ENCODE results near the gene RNASEH1.
A peak's percentile ranks its signal among the peaks of the same experiment; 100 is the strongest.
"Not testable (repeated sequence)": the region's sequence is repeated elsewhere in the genome, so short reads cannot be mapped to it uniquely, and the experiment has no call there.

RNASEH1 gene

GRCh38 chr2:3581367-3582262 is 23.5 kb upstream of the RNASEH1 start:
- Histone ChIP-seq H3F3A (ENCODE audit: control insufficient read depth, insufficient read depth) (peaks cover 74% of the 10 kb centered on the region), H3K9me3 (ENCODE audit: control insufficient read depth, insufficient read depth, low read length) (no peaks in the 10 kb centered on the region), H3K4me2 (ENCODE audit: low read length) (no peak overlapping the region), H3K4me1 (ENCODE audit: control insufficient read depth, low read length) (peaks cover 30% of the 10 kb centered on the region), H3K4me3 (ENCODE audit: low read length) (no peak overlapping the region), H3K79me2 (ENCODE audit: control insufficient read depth, low read length) (peaks cover 44% of the 10 kb centered on the region), H3K36me3 (ENCODE audit: control insufficient read depth, low read length) (peaks cover 78% of the 10 kb centered on the region), H3K9me2 (replicated peaks; ENCODE audit: control insufficient read depth, low read length) (no peaks in the 10 kb centered on the region), H4K20me1 (ENCODE audit: control insufficient read depth, insufficient read depth, low read depth, low read length) (peaks cover 35% of the 10 kb centered on the region), H3K27ac (ENCODE audit: low read depth, low read length) (no peak overlapping the region), H3K27me3 (ENCODE audit: control insufficient read depth, low read length) (no peaks in the 10 kb centered on the region)
- no peak for TF ChIP-seq EZH2phosphoT487 (IDR thresholded peaks at IDR 0.05; ENCODE audit: borderline replicate concordance, low read length)
- TF ChIP-seq, protein P1, sequence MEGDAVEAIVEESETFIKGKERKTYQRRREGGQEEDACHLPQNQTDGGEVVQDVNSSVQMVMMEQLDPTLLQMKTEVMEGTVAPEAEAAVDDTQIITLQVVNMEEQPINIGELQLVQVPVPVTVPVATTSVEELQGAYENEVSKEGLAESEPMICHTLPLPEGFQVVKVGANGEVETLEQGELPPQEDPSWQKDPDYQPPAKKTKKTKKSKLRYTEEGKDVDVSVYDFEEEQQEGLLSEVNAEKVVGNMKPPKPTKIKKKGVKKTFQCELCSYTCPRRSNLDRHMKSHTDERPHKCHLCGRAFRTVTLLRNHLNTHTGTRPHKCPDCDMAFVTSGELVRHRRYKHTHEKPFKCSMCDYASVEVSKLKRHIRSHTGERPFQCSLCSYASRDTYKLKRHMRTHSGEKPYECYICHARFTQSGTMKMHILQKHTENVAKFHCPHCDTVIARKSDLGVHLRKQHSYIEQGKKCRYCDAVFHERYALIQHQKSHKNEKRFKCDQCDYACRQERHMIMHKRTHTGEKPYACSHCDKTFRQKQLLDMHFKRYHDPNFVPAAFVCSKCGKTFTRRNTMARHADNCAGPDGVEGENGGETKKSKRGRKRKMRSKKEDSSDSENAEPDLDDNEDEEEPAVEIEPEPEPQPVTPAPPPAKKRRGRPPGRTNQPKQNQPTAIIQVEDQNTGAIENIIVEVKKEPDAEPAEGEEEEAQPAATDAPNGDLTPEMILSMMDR (IDR thresholded peaks at IDR 0.05; ENCODE audit: low read depth, low read length, poor library complexity, severe bottlenecking), result no peak

DNA sequence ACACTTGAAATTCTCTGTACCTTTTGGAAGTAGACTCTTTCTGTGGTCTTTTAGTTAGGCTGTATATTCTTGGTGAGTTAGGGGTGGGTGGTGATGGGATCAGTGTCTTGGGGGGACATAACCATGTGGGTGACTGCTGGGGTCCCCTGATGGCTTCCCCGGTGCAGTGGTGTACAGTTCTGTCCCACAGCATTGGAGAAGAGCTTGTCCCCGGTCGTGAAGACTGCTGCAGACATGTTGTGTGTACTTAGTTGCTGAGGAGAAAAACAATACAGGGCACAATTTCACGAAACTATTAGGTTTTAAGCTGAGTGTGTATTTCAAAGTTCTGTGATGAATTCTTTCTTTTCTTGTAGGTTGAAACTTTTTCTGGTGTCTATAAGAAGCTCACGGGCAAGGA is 22.3 kb upstream of the RNASEH1 start:
- TF ChIP-seq, protein P1 (IDR thresholded peaks at IDR 0.05; ENCODE audit: low read depth, low read length, poor library complexity, severe bottlenecking), result no peak
- no peak for TF ChIP-seq EZH2phosphoT487 (IDR thresholded peaks at IDR 0.05; ENCODE audit: borderline replicate concordance, low read length)
- peaks cover 55% of the 10 kb centered on the region for H3K79me2 ChIP-seq (ENCODE audit: control insufficient read depth, low read length)
- peaks cover 36% of the 10 kb centered on the region for H3K4me1 ChIP-seq (ENCODE audit: control insufficient read depth, low read length)
- peaks cover 44% of the 10 kb centered on the region for H4K20me1 ChIP-seq (ENCODE audit: control insufficient read depth, insufficient read depth, low read depth, low read length)
- peaks cover 83% of the 10 kb centered on the region for H3F3A ChIP-seq (ENCODE audit: control insufficient read depth, insufficient read depth)
- H3K9me3 ChIP-seq (ENCODE audit: control insufficient read depth, insufficient read depth, low read length), result no peaks in the 10 kb centered on the region
- peaks cover 90% of the 10 kb centered on the region for H3K36me3 ChIP-seq (ENCODE audit: control insufficient read depth, low read length)
- H3K4me3 ChIP-seq (ENCODE audit: low read length), result no peak overlapping the region
- H3K4me2 ChIP-seq (ENCODE audit: low read length), result no peak overlapping the region
- H3K27me3 ChIP-seq (ENCODE audit: control insufficient read depth, low read length), result no peaks in the 10 kb centered on the region
- no peak overlapping the region for H3K27ac ChIP-seq (ENCODE audit: low read depth, low read length)
- no peaks in the 10 kb centered on the region for H3K9me2 ChIP-seq (replicated peaks; ENCODE audit: control insufficient read depth, low read length)

DNA sequence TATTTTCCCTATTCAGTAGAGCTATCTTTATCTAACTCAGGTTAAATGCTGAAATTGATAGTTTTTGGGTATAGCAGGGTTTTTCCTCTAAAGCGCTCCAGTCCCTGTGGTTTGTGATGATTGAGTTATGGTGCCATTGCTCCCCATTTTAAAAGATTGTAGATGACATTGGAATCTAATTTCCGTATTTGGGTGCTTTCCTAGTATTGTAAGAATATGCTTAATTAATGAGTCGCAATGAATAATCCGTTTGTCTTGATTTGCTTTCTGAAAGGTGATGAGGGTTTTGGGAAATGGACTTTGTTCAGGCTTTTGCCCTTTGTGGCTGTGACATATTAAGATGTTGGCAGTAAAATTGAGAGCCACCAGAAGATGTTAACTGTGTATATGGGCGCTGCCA is 20.9 kb upstream of the RNASEH1 start:
- Histone ChIP-seq H3F3A (ENCODE audit: control insufficient read depth, insufficient read depth) (peaks cover 77% of the 10 kb centered on the region), H3K9me2 (replicated peaks; ENCODE audit: control insufficient read depth, low read length) (no peaks in the 10 kb centered on the region), H3K4me2 (ENCODE audit: low read length) (peak overlapping the region; percentile 93), H3K79me2 (ENCODE audit: control insufficient read depth, low read length) (peaks cover 67% of the 10 kb centered on the region), H3K9me3 (ENCODE audit: control insufficient read depth, insufficient read depth, low read length) (no peaks in the 10 kb centered on the region), H4K20me1 (ENCODE audit: control insufficient read depth, insufficient read depth, low read depth, low read length) (peaks cover 44% of the 10 kb centered on the region), H3K4me3 (ENCODE audit: low read length) (peak overlapping the region; percentile 100), H3K4me1 (ENCODE audit: control insufficient read depth, low read length) (peaks cover 43% of the 10 kb centered on the region), H3K27ac (ENCODE audit: low read depth, low read length) (no peak overlapping the region), H3K27me3 (ENCODE audit: control insufficient read depth, low read length) (no peaks in the 10 kb centered on the region), H3K36me3 (ENCODE audit: control insufficient read depth, low read length) (peaks cover 88% of the 10 kb centered on the region)
- TF ChIP-seq, protein P1 (IDR thresholded peaks at IDR 0.05; ENCODE audit: low read depth, low read length, poor library complexity, severe bottlenecking), result no peak
- no peak for TF ChIP-seq EZH2phosphoT487 (IDR thresholded peaks at IDR 0.05; ENCODE audit: borderline replicate concordance, low read length)

DNA sequence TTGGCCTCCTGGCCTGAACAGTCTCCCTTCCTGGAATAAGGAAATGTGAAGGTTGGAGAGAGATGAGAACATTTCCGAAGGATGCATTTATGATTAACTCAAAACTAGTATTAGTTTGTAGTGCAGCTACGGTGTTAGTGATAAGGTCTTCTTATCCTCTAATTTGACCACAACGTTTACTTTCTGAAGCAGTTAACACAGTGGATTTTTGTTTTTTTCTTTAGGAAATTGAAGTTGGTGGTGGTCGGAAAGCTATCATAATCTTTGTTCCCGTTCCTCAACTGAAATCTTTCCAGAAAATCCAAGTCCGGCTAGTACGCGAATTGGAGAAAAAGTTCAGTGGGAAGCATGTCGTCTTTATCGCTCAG is 18.1 kb upstream of the RNASEH1 start:
- peaks cover 61% of the 10 kb centered on the region for H3K36me3 ChIP-seq (ENCODE audit: control insufficient read depth, low read length)
- peaks cover 39% of the 10 kb centered on the region for H4K20me1 ChIP-seq (ENCODE audit: control insufficient read depth, insufficient read depth, low read depth, low read length)
- H3K9me3 ChIP-seq (ENCODE audit: control insufficient read depth, insufficient read depth, low read length); H3K27me3 ChIP-seq (ENCODE audit: control insufficient read depth, low read length); H3K9me2 ChIP-seq (replicated peaks; ENCODE audit: control insufficient read depth, low read length): not testable (repeated sequence)
- H3K79me2 ChIP-seq (ENCODE audit: control insufficient read depth, low read length), result peaks cover 67% of the 10 kb centered on the region
- peak overlapping the region; percentile 70 for H3K27ac ChIP-seq (ENCODE audit: low read depth, low read length)
- H3K4me3 ChIP-seq (ENCODE audit: low read length), result peak overlapping the region; percentile 100
- H3K4me2 ChIP-seq (ENCODE audit: low read length), result peak overlapping the region; percentile 93
- H3F3A ChIP-seq (ENCODE audit: control insufficient read depth, insufficient read depth), result peaks cover 61% of the 10 kb centered on the region
- peaks cover 54% of the 10 kb centered on the region for H3K4me1 ChIP-seq (ENCODE audit: control insufficient read depth, low read length)

All from DOHH2 (cell line).